HG03571 (cell line): Measurements from ENCODE around the gene PDE4D.
"Not testable (repeated sequence)": the region's sequence is repeated elsewhere in the genome, so short reads cannot be mapped to it uniquely, and the experiment has no call there.

Experiments
- ATAC-seq: cut with Tn5 transposase; IDR thresholded peaks from one replicate; pipeline ENCODE4 v1.9.1; 2021; ENCODE audit not compliant: unreplicated experiment

Gene PDE4D

GRCh38 chr5:59587489-59588337 is 305.8 kb downstream of the PDE4D start:
- no peak for ATAC-seq

GRCh38 chr5:59586841-59587240 is 306.7 kb downstream of the PDE4D start:
- ATAC-seq: no peak

- no peak for ATAC-seq
Measured at GRCh38 chr5:59584858-59585846, 308.4 kb downstream of the PDE4D start.

- ATAC-seq: no peak
Measured at GRCh38 chr5:59583810-59584562, 309.5 kb downstream of the PDE4D start.

GRCh38 chr5:59583151-59583809 is 310.2 kb downstream of the PDE4D start:
- ATAC-seq: no peak

- no peak for ATAC-seq
Measured at GRCh38 chr5:59582746-59583145, 310.8 kb downstream of the PDE4D start.

- ATAC-seq: no peak
Measured at GRCh38 chr5:59579824-59580167, 313.7 kb downstream of the PDE4D start.

- no peak for ATAC-seq
Measured at GRCh38 chr5:59579101-59579823, 314.3 kb downstream of the PDE4D start.

- no peak for ATAC-seq
Measured at GRCh38 chr5:59577485-59577884, 316.0 kb downstream of the PDE4D start.

- peak; percentile 72 for ATAC-seq
Measured at GRCh38 chr5:59575648-59576445, 317.7 kb downstream of the PDE4D start.

GRCh38 chr5:59573509-59573908 is 320.0 kb downstream of the PDE4D start:
- ATAC-seq: not testable (repeated sequence)

GRCh38 chr5:59571067-59571466 is 322.5 kb downstream of the PDE4D start:
- no peak for ATAC-seq

GRCh38 chr5:59569608-59570334 is 323.8 kb downstream of the PDE4D start:
- ATAC-seq: no peak

- ATAC-seq: no peak
Measured at GRCh38 chr5:59569158-59569557, 324.4 kb downstream of the PDE4D start.

- no peak for ATAC-seq
Measured at GRCh38 chr5:59568161-59568560, 325.4 kb downstream of the PDE4D start.

GRCh38 chr5:59565551-59565950 is 328.0 kb downstream of the PDE4D start:
- ATAC-seq: no peak

- ATAC-seq: no peak
Measured at GRCh38 chr5:59564895-59565294, 328.6 kb downstream of the PDE4D start.

- ATAC-seq: peak; percentile 93
Measured at GRCh38 chr5:59562756-59563389, 330.7 kb downstream of the PDE4D start.
